ES-I3 (cell line): Measurements from ENCODE around the gene TMEM187.
A peak's percentile ranks its signal among the peaks of the same experiment; 100 is the strongest.

Experiments used
- H3K36me3 ChIP-seq: 2 replicates; pipeline ENCODE4 v1.6.1; 2013; ENCODE audit warnings: mild to moderate bottlenecking, low read length, control low read depth, moderate library complexity; ENCODE audit not compliant: insufficient read depth
- H3K4me1 ChIP-seq: 2 replicates; pipeline ENCODE4 v1.6.1; 2013; ENCODE audit warnings: mild to moderate bottlenecking, control low read depth, low read length; ENCODE audit not compliant: insufficient read depth
- H3K9ac ChIP-seq: 2 replicates; pipeline ENCODE4 v1.6.1; 2013; ENCODE audit warnings: low read depth, mild to moderate bottlenecking, low read length, moderate library complexity
- H3K9me3 ChIP-seq: 2 replicates; pipeline ENCODE4 v1.6.1; 2013; ENCODE audit warnings: mild to moderate bottlenecking, low read length, moderate library complexity; ENCODE audit not compliant: control insufficient read depth, insufficient read depth

Gene TMEM187

GRCh38 chrX:153967536-153968224 is 4.9 kb upstream of the TMEM187 start:
- Histone ChIP-seq H3K36me3 (no peaks in the 10 kb centered on the region; the same call in 1 of the 2 replicates), H3K9me3 (no peaks in the 10 kb centered on the region; the same call in 1 of the 2 replicates), H3K9ac (no peak overlapping the region), H3K4me1 (peaks cover 22% of the 10 kb centered on the region; the same call in 1 of the 2 replicates)

- H3K9ac ChIP-seq = peak overlapping the region; percentile 66; the same call in 1 of the 2 replicates
- H3K9me3 ChIP-seq = no peaks in the 10 kb centered on the region; the same call in 1 of the 2 replicates
- H3K4me1 ChIP-seq = peaks cover 22% of the 10 kb centered on the region; the same call in 1 of the 2 replicates
- no peaks in the 10 kb centered on the region; the same call in 1 of the 2 replicates for H3K36me3 ChIP-seq
Measured at GRCh38 chrX:153968255-153968654, 4.3 kb upstream of the TMEM187 start.

- Histone ChIP-seq H3K36me3 (no peaks in the 10 kb centered on the region; the same call in 1 of the 2 replicates), H3K9ac (peak overlapping the region; percentile 66; the same call in 1 of the 2 replicates), H3K9me3 (no peaks in the 10 kb centered on the region; the same call in 1 of the 2 replicates), H3K4me1 (peaks cover 22% of the 10 kb centered on the region; the same call in 1 of the 2 replicates)
Measured at GRCh38 chrX:153968754-153969124, 3.8 kb upstream of the TMEM187 start.

- H3K9me3 ChIP-seq = no peaks in the 10 kb centered on the region; the same call in 1 of the 2 replicates
- peaks cover 22% of the 10 kb centered on the region; the same call in 1 of the 2 replicates for H3K4me1 ChIP-seq
- H3K9ac ChIP-seq = peak overlapping the region; percentile 66; the same call in 1 of the 2 replicates
- no peaks in the 10 kb centered on the region; the same call in 1 of the 2 replicates for H3K36me3 ChIP-seq
Measured at GRCh38 chrX:153969125-153969903, 3.2 kb upstream of the TMEM187 start.

GRCh38 chrX:153969904-153970356 is 2.6 kb upstream of the TMEM187 start:
- Histone ChIP-seq H3K36me3 (no peaks in the 10 kb centered on the region; the same call in 1 of the 2 replicates), H3K4me1 (peaks cover 22% of the 10 kb centered on the region; the same call in 1 of the 2 replicates), H3K9ac (peak overlapping the region; percentile 66; the same call in 1 of the 2 replicates), H3K9me3 (no peaks in the 10 kb centered on the region; the same call in 1 of the 2 replicates)

GRCh38 chrX:153970357-153971123 is 2.0 kb upstream of the TMEM187 start:
- H3K4me1 ChIP-seq = peaks cover 22% of the 10 kb centered on the region; the same call in 1 of the 2 replicates
- no peaks in the 10 kb centered on the region; the same call in 1 of the 2 replicates for H3K36me3 ChIP-seq
- peak overlapping the region; percentile 77 for H3K9ac ChIP-seq
- no peaks in the 10 kb centered on the region; the same call in 1 of the 2 replicates for H3K9me3 ChIP-seq

- H3K4me1 ChIP-seq = peaks cover 22% of the 10 kb centered on the region; the same call in 1 of the 2 replicates
- no peaks in the 10 kb centered on the region; the same call in 1 of the 2 replicates for H3K9me3 ChIP-seq
- H3K9ac ChIP-seq = peak overlapping the region; percentile 77
- H3K36me3 ChIP-seq = no peaks in the 10 kb centered on the region; the same call in 1 of the 2 replicates
Measured at GRCh38 chrX:153971124-153971449, 1.5 kb upstream of the TMEM187 start.

- Histone ChIP-seq H3K36me3 (no peaks in the 10 kb centered on the region; the same call in 1 of the 2 replicates), H3K9me3 (no peaks in the 10 kb centered on the region; the same call in 1 of the 2 replicates), H3K4me1 (peaks cover 18% of the 10 kb centered on the region; the same call in 1 of the 2 replicates), H3K9ac (peak within 1 kb of the TSS; percentile 77)
Measured at GRCh38 chrX:153971450-153972367, 845 bp upstream of the TMEM187 start, which contains the start of gene HCFC1. Gene HCFC1, minus strand, starts transcription at chrX:153971818. Its CDS starts 978 bp downstream, at chrX:153970840.

GRCh38 chrX:153973127-153974002 is 811 bp downstream of the TMEM187 start:
- Histone ChIP-seq H3K4me1 (peaks cover 1% of the 10 kb centered on the region; the same call in 1 of the 2 replicates), H3K9ac (peak overlapping the region; percentile 77), H3K9me3 (no peaks in the 10 kb centered on the region), H3K36me3 (no peaks in the 10 kb centered on the region)

- H3K9ac ChIP-seq = no peak overlapping the region
- no peaks in the 10 kb centered on the region for H3K36me3 ChIP-seq
- no peaks in the 10 kb centered on the region; the same call in 1 of the 2 replicates for H3K4me1 ChIP-seq
- H3K9me3 ChIP-seq = no peaks in the 10 kb centered on the region
Measured at GRCh38 chrX:153974003-153974725, 1.6 kb downstream of the TMEM187 start.

GRCh38 chrX:153974726-153975286 is 2.3 kb downstream of the TMEM187 start:
- H3K9ac ChIP-seq = no peak overlapping the region

More at GRCh38 chrX:153974726-153975286, 2.3 kb downstream of the TMEM187 start:
- Histone ChIP-seq H3K9me3 (no peaks in the 10 kb centered on the region), H3K4me1 (no peaks in the 10 kb centered on the region), H3K36me3 (no peaks in the 10 kb centered on the region)
